Ovary (tissue), 9 donors: Measurements from ENCODE around the gene MTHFD1L. TPM values are rescaled to one million over a fixed set of nuclear protein-coding genes. Genes with fewer than 3 reads are reported as not detected.

ENCODE experiments used
- DNase-seq, 5 donors: peaks; one replicate each; pipeline ENCODE4 v3.0.0-alpha.2; 2019 to 2020
- H3K27ac ChIP-seq, 2 donors: fragments of 200-600 bp; one replicate each; pipeline versions ENCODE4 v1.5.1 to v1.8.0; 2019 to 2022
- H3K27me3 ChIP-seq: fragments of 200-600 bp; one replicate; pipeline ENCODE4 v1.8.0; 2022
- H3K36me3 ChIP-seq: fragments of 200-600 bp; sonication (generic); one replicate; pipeline ENCODE4 v1.5.1; 2019
- H3K4me1 ChIP-seq: one replicate; pipeline ENCODE4 v1.8.1; 2013; ENCODE audit warnings: mild to moderate bottlenecking, moderate library complexity; ENCODE audit not compliant: insufficient read depth
- H3K4me3 ChIP-seq: fragments of 200-600 bp; sonication (generic); one replicate; pipeline ENCODE4 v1.5.1; 2017
- H3K9me3 ChIP-seq, 2 donors: fragments of 200-600 bp in 1 of 2; sonication (generic) in 1 of 2; one replicate each; pipeline versions ENCODE4 v1.5.1 to v1.8.1; 2013 to 2019; ENCODE audit warnings: mild to moderate bottlenecking in 1 of 2, moderate library complexity in 1 of 2
- CTCF ChIP-seq, 3 donors: fragments of 450-650 bp in 2 of 3; fragments of 200-600 bp in 1 of 3; IDR thresholded peaks; one replicate each; pipeline versions ENCODE4 v1.5.1 to v1.8.0; 2016 to 2022; ENCODE audit warnings: antibody characterized with exemption in 3 of 3, mild to moderate bottlenecking in 1 of 3
- EP300 ChIP-seq: sonication (generic); formaldehyde crosslinking; IDR thresholded peaks from one replicate; pipeline ENCODE4 v1.6.1; 2017; ENCODE audit warnings: antibody characterized with exemption
- POLR2A ChIP-seq: fragments of 450-650 bp; IDR thresholded peaks from one replicate; pipeline ENCODE4 v1.6.1; 2017; ENCODE audit warnings: antibody characterized with exemption, mild to moderate bottlenecking, moderate library complexity
- WGBS, 3 donors: extraction: QIAGEN DNeasy Blood & Tissue Kit in 1 of 3; methylation state at CpG; one replicate each; pipeline versions ENCODE4 v1.1.5 to v1.1.7; 2013 to 2017; 5-methylcytosine and 5-hydroxymethylcytosine counted together
- intact Hi-C, 4 donors: fragments of 100-400 bp; cut with DNase I; formaldehyde crosslinking; loops; one replicate each; pipeline versions ENCODE4 v1.11.0 to v1.15.1; 2022 to 2023
- polyA plus RNA-seq, 2 donors: library from polyadenylated mRNA; stranded (reverse); fragments of 200-250 nt in 1 of 2; fragments of 350-450 nt in 1 of 2; fragmentation: Illumina TruSeq in 1 of 2; extraction: RNeasy Lipid Tissue Mini Kit (QIAGEN cat#74804) in 1 of 2; gene quantifications; one replicate each; pipeline ENCODE4 v1.2.3, GENCODE V29; 2013 to 2014
- total RNA-seq, 7 donors: library from RNA; depleted of rRNA in 2 of 7; stranded (reverse); fragments of >200 nt in 2 of 7; fragmentation: NEBNext Ultra II Directional in 3 of 7; extraction: Animal tissue kit (Norgen Biotek cat#: 25700) in 3 of 7; gene quantifications; one replicate each; pipeline versions ENCODE4 v1.1.0 to v1.2.4, GENCODE V29; 2016 to 2023
- donor health status: DM: no; HTN: no; CAD: no; lungs with moderate emphysema.
- donor health status: DM: no; HTN: no; CAD: no.
- donor health status: Bipolar disorder and iron deficiency.
- donor health status: DM: yes; HTN: yes; CAD: no.
- donor health status: DM: no; HTN: no; CAD: no.
- donor health status: DM: yes; HTN: yes; CAD: no.

Gene MTHFD1L
- total and polyA plus RNA-seq, 9 donors: 13.0 to 91.1 (median 23.6) TPM

GRCh38 chr6:150975136-150975535, 109.6 kb downstream of the MTHFD1L start:
- TF ChIP-seq CTCF (IDR thresholded peaks at IDR 0.05) (no peak), POLR2A (no peak), EP300 (no peak)
- WGBS, 3 donors: 96 to 98% (median 97%) methylated on average over 6 of the region's 6 CpGs
- H3K27me3 ChIP-seq: no peaks in the 10 kb centered on the region
- no peaks in the 10 kb centered on the region for H3K4me1 ChIP-seq
- no peaks in the 10 kb centered on the region for H3K9me3 ChIP-seq
- DNase-seq: no peak
- H3K36me3 ChIP-seq: no peaks in the 10 kb centered on the region
- intact Hi-C loops: no loop called here
- H3K4me3 ChIP-seq: no peak overlapping the region
- H3K27ac ChIP-seq: no peak overlapping the region

GRCh38 chr6:150977281-150977680, 111.8 kb downstream of the MTHFD1L start:
- Histone ChIP-seq H3K9me3 (no peaks in the 10 kb centered on the region), H3K4me3 (no peak overlapping the region), H3K4me1 (no peaks in the 10 kb centered on the region), H3K36me3 (no peaks in the 10 kb centered on the region), H3K27ac (no peak overlapping the region), H3K27me3 (no peaks in the 10 kb centered on the region)
- TF ChIP-seq POLR2A (no peak), EP300 (no peak), CTCF (IDR thresholded peaks at IDR 0.05) (no peak)
- intact Hi-C loops: no loop called here
- WGBS, 3 donors: 11 to 12% (median 12%) methylated on average over 2 of the region's 2 CpGs
- no peak for DNase-seq

GRCh38 chr6:150978624-150979023, 113.1 kb downstream of the MTHFD1L start:
- WGBS, 3 donors: 85 to 92% (median 92%) methylated on average over 10 of the region's 10 CpGs
- intact Hi-C loops: no loop called here
- H3K27me3 ChIP-seq: no peaks in the 10 kb centered on the region
- no peak for DNase-seq
- no peaks in the 10 kb centered on the region for H3K4me1 ChIP-seq
- H3K9me3 ChIP-seq: no peaks in the 10 kb centered on the region
- H3K27ac ChIP-seq: no peak overlapping the region
- no peak overlapping the region for H3K4me3 ChIP-seq
- H3K36me3 ChIP-seq: no peaks in the 10 kb centered on the region
- TF ChIP-seq POLR2A (no peak), CTCF (IDR thresholded peaks at IDR 0.05) (no peak), EP300 (no peak)

- no peak overlapping the region for H3K27ac ChIP-seq
- TF ChIP-seq POLR2A (no peak), EP300 (no peak), CTCF (IDR thresholded peaks at IDR 0.05) (no peak)
- intact Hi-C loops: no loop called here
Observed at GRCh38 chr6:150979826-150980350, 114.4 kb downstream of the MTHFD1L start.

More at GRCh38 chr6:150979826-150980350, 114.4 kb downstream of the MTHFD1L start:
- no peaks in the 10 kb centered on the region for H3K9me3 ChIP-seq
- H3K36me3 ChIP-seq: no peaks in the 10 kb centered on the region
- no peaks in the 10 kb centered on the region for H3K27me3 ChIP-seq
- no peaks in the 10 kb centered on the region for H3K4me1 ChIP-seq
- no peak overlapping the region for H3K4me3 ChIP-seq
- 25 to 67% (median 58%) methylated on average over 6 of the region's 6 CpGs for WGBS, 3 donors
- no peak for DNase-seq
